Esophagus squamous epithelium (tissue), 4 donors: Measurements from ENCODE around the gene GLG1.

Experiments used
- CTCF ChIP-seq, 6 experiments: fragments of 450-650 bp in 4 of 6; fragments of 200-600 bp in 2 of 6; sonication (generic) in 2 of 6; IDR thresholded peaks; one replicate each; pipeline ENCODE4 v1.5.1; 2016 to 2019; ENCODE audit warnings: antibody characterized with exemption in 6 of 6, mild to moderate bottlenecking in 4 of 6, moderate library complexity in 4 of 6
- POLR2A ChIP-seq, 4 donors: fragments of 450-650 bp; IDR thresholded peaks; one replicate each; pipeline ENCODE4 v1.6.1; 2017; ENCODE audit warnings: antibody characterized with exemption in 4 of 4, mild to moderate bottlenecking in 4 of 4, moderate library complexity in 3 of 4

GRCh38 chr16:74637742-74638453 is 31.0 kb upstream of the GLG1 start:
- TF ChIP-seq CTCF (IDR thresholded peaks at IDR 0.05), result no peak
- TF ChIP-seq POLR2A (IDR thresholded peaks at IDR 0.05), result no peak
